GM23338 (cell line): ENCODE results near the gene IGSF22. TPM values are rescaled to one million over a fixed set of nuclear protein-coding genes. Genes with fewer than 3 reads are reported as not detected.

Experiments used
- ATAC-seq: fragments of 200-7000 bp; cut with Tn5 transposase; 3 replicates; pipeline ENCODE4 v1.9.1; 2020
- DNase-seq: peaks from one replicate; pipeline ENCODE4 v3.0.0-alpha.2; 2015; ENCODE audit warnings: low spot score
- H2AFZ ChIP-seq: fragments of 200-600 bp; sonication (generic); 2 replicates; pipeline ENCODE4 v1.8.0; 2016; ENCODE audit warnings: antibody characterized with exemption, mild to moderate bottlenecking, moderate library complexity
- H3F3A ChIP-seq: fragments of 200-600 bp; sonication (generic); replicated peaks from 2 replicates; pipeline ENCODE4 v1.8.0; 2017; ENCODE audit warnings: antibody characterized with exemption, mixed run types, low read depth
- H3K27ac ChIP-seq: fragments of 200-600 bp; sonication (generic); 2 replicates; pipeline ENCODE4 v1.6.1; 2016; ENCODE audit warnings: low read depth
- H3K27me3 ChIP-seq: fragments of 200-600 bp; sonication (generic); 2 replicates; pipeline ENCODE4 v1.8.0; 2016; ENCODE audit warnings: mild to moderate bottlenecking, mixed run types, moderate library complexity; ENCODE audit not compliant: insufficient read depth
- H3K36me3 ChIP-seq: fragments of 200-600 bp; sonication (generic); 2 replicates; pipeline ENCODE4 v1.8.0; 2016; ENCODE audit warnings: mild to moderate bottlenecking; ENCODE audit not compliant: insufficient read depth
- H3K4me1 ChIP-seq: fragments of 200-600 bp; sonication (generic); 2 replicates; pipeline ENCODE4 v1.8.0; 2016; ENCODE audit warnings: mild to moderate bottlenecking, moderate library complexity; ENCODE audit not compliant: insufficient read depth
- H3K4me2 ChIP-seq: fragments of 200-600 bp; sonication (generic); 2 replicates; pipeline ENCODE4 v1.7.1; 2017; ENCODE audit warnings: mixed run types
- H3K4me3 ChIP-seq: fragments of 200-600 bp; sonication (generic); 2 replicates; pipeline ENCODE4 v1.6.1; 2016; ENCODE audit warnings: mixed run types
- H3K79me2 ChIP-seq: fragments of 200-600 bp; sonication (generic); replicated peaks from 2 replicates; pipeline ENCODE4 v1.8.0; 2017; ENCODE audit warnings: mild to moderate bottlenecking; ENCODE audit not compliant: insufficient read depth
- H3K9me2 ChIP-seq: fragments of 200-600 bp; sonication (generic); 2 replicates; pipeline ENCODE4 v1.8.0; 2017; ENCODE audit not compliant: insufficient read depth
- H4K20me1 ChIP-seq: fragments of 200-600 bp; sonication (generic); replicated peaks from 2 replicates; pipeline ENCODE4 v1.8.0; 2017; ENCODE audit warnings: mild to moderate bottlenecking; ENCODE audit not compliant: insufficient read depth
- H3K27ac Mint-ChIP-seq: 2 replicates; pipeline ENCODE4 v1.8.0; 2020; ENCODE audit warnings: inconsistent platforms, mild to moderate bottlenecking, moderate library complexity, mixed read lengths
- H3K27me3 Mint-ChIP-seq: 3 replicates; pipeline ENCODE4 v1.8.0; 2022; ENCODE audit warnings: low read depth, mild to moderate bottlenecking, moderate library complexity, mixed read lengths, inconsistent platforms; ENCODE audit not compliant: insufficient read depth, poor library complexity
- H3K36me3 Mint-ChIP-seq: 3 replicates; pipeline ENCODE4 v1.8.0; 2021; ENCODE audit warnings: low read depth, mild to moderate bottlenecking, inconsistent platforms, moderate library complexity, mixed read lengths
- H3K4me1 Mint-ChIP-seq: 3 replicates; pipeline ENCODE4 v1.8.0; 2020; ENCODE audit warnings: mild to moderate bottlenecking, inconsistent platforms, mixed read lengths
- H3K4me3 Mint-ChIP-seq: 3 replicates; pipeline ENCODE4 v1.8.0; 2021; ENCODE audit warnings: moderate library complexity, mild to moderate bottlenecking, inconsistent platforms, mixed read lengths
- H3K9me3 Mint-ChIP-seq: 3 replicates; pipeline ENCODE4 v1.8.0; 2020; ENCODE audit warnings: moderate library complexity, mild to moderate bottlenecking, inconsistent platforms, mixed read lengths
- EZH2phosphoT487 ChIP-seq: fragments of 200-600 bp; sonication (generic); IDR thresholded peaks from one replicate; pipeline ENCODE4 v1.8.1; 2018; ENCODE audit warnings: antibody characterized with exemption; ENCODE audit not compliant: unreplicated experiment
- JUNB ChIP-seq: IDR thresholded peaks from one replicate; pipeline ENCODE4 v1.6.1; 2016; ENCODE audit warnings: antibody characterized with exemption; ENCODE audit not compliant: unreplicated experiment
- POLR2AphosphoS5 ChIP-seq: IDR thresholded peaks from 2 replicates; pipeline ENCODE4 v1.6.1; 2016; ENCODE audit warnings: antibody characterized with exemption, low read depth
- REST ChIP-seq: IDR thresholded peaks from one replicate; pipeline ENCODE4 v1.6.1; 2018; ENCODE audit warnings: antibody characterized with exemption; ENCODE audit not compliant: unreplicated experiment
- STAT1 ChIP-seq: IDR thresholded peaks from one replicate; pipeline ENCODE4 v1.6.1; 2016; ENCODE audit warnings: antibody characterized with exemption; ENCODE audit not compliant: unreplicated experiment
- ZNF462 ChIP-seq: fragments of 250-450 bp; sonication (Bioruptor Pico); IDR thresholded peaks from 2 replicates; pipeline ENCODE4 v1.5.0; 2020; ENCODE audit warnings: mild to moderate bottlenecking, moderate library complexity
- polyA plus RNA-seq: library from polyadenylated mRNA; unstranded; fragments of >200 nt; fragmentation: Nextera tagmentation; extraction: Ambion mirVana; gene quantifications from 2 replicates; pipeline ENCODE4 v1.2.1, GENCODE V29; 2016
- total RNA-seq: library from RNA; depleted of rRNA; stranded (reverse); fragments of >200 nt; shearing (Covaris generic); gene quantifications from 2 replicates; pipeline ENCODE4 v1.2.3, GENCODE V29; 2014

Gene IGSF22
- total and polyA plus RNA-seq, 2 experiments from 2014 or later, result 0.37 TPM; not detected in 1

- TF ChIP-seq REST, result no peak
- no peak for TF ChIP-seq ZNF462 (CRISPR knock-in tag)
Measured at GRCh38 chr11:18765554-18765953, 39.6 kb upstream of the IGSF22 start (continued).

DNA sequence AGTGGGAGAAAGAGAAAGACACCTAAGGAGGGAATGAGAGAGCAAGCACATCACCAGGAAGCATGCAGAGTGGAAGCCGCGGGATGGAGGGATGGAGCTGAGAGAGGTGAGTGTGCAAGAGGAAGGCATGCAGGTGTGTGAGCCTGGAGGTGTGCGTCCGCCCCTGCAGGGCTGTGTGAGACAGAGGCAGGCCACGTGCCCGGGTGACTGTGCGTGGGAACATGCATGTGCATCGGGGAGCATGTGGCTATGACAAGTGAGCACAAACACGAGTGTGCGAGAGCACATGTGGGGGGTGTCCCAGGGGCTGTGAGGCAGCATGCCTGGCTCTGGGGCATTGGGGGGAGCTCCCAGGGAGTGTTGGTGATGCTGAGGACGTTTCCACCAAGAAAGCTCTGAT lies 35.8 kb upstream of the IGSF22 start:
- no peaks in the 10 kb centered on the region for H3K79me2 ChIP-seq
- H3K27ac ChIP-seq, result no peak overlapping the region
- Mint-ChIP-seq H3K9me3 (no peaks in the 10 kb centered on the region), H3K27me3 (peaks cover 5% of the 10 kb centered on the region), H3K36me3 (no peaks in the 10 kb centered on the region; the same call in 2 of the 3 replicates), H3K4me3 (no peak overlapping the region), H3K4me1 (no peaks in the 10 kb centered on the region), H3K27ac (no peak overlapping the region; the same call in 1 of the 2 replicates)
- DNase-seq, result no peak
- ATAC-seq, result no peak
- H2AFZ ChIP-seq, result no peak overlapping the region
- H3K36me3 ChIP-seq, result no peaks in the 10 kb centered on the region
- no peaks in the 10 kb centered on the region for H3K4me1 ChIP-seq
- H3K4me2 ChIP-seq, result no peak overlapping the region
- H3F3A ChIP-seq, result no peaks in the 10 kb centered on the region
- H4K20me1 ChIP-seq, result no peaks in the 10 kb centered on the region
- no peaks in the 10 kb centered on the region for H3K27me3 ChIP-seq
- H3K4me3 ChIP-seq, result no peak overlapping the region
- H3K9me2 ChIP-seq, result no peaks in the 10 kb centered on the region
- TF ChIP-seq JUNB (no peak), STAT1 (no peak), ZNF462 (CRISPR knock-in tag) (no peak), EZH2phosphoT487 (no peak), POLR2AphosphoS5 (no peak)
